ENCODE data around the gene TADA3.
"Not testable (repeated sequence)": the region's sequence is repeated elsewhere in the genome, so short reads cannot be mapped to it uniquely, and the experiment has no call there.

The TADA3 gene

DNA sequence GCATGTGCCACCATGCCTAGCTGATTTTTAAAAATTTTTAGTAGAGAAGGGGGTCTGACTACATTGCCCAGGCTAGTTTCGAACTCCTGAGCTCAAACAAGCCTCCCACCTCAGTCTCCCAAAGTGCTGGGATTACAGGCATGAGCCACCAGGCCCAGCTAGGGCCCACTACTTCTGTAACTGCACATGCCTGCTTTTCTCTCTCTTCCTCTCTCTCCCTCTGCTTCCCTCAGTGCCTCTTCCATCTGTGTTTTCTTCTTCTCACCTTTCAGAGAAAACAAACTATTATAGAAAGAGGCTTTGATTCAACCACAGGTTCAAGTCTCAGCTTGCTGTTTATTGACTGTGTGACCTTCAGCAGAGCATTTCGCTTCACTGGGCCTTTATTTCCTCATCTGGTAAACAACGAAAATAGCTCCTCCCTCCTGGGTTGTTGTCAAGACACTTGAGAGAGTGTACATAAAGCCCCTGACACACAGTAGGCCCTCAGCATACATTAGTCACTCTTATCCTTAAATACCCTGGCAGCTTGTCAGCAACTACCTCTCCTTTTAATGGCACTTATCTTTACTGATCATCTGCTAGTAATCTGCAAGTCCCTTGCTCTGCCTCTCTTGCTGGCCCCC is 10.2 kb downstream of the TADA3 start:
- peak; percentile 41 for DNase-seq

GRCh38 chr3:9781551-9781950 is 10.7 kb downstream of the TADA3 start:
- no peak for DNase-seq

- DNase-seq: no peak
Observed at GRCh38 chr3:9780910-9781309, 11.4 kb downstream of the TADA3 start.

DNA sequence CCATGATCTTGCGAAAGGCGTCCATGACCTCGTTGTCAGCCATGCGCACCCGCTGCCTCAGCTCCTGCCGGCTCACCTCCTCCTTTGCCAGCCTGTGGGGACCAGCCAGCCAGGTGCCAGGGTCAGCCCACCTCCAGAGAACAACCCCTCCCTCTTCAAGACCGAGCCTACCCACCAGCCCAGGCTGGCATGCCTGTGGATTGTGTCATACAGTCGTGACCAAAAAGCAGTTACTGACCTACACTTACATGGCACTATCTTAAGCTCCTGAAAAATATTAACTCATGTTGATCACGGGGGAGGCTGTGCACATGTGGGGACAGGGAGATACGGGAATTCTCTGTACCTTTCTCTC is 11.8 kb downstream of the TADA3 start:
- peak; percentile 61 for DNase-seq

DNA sequence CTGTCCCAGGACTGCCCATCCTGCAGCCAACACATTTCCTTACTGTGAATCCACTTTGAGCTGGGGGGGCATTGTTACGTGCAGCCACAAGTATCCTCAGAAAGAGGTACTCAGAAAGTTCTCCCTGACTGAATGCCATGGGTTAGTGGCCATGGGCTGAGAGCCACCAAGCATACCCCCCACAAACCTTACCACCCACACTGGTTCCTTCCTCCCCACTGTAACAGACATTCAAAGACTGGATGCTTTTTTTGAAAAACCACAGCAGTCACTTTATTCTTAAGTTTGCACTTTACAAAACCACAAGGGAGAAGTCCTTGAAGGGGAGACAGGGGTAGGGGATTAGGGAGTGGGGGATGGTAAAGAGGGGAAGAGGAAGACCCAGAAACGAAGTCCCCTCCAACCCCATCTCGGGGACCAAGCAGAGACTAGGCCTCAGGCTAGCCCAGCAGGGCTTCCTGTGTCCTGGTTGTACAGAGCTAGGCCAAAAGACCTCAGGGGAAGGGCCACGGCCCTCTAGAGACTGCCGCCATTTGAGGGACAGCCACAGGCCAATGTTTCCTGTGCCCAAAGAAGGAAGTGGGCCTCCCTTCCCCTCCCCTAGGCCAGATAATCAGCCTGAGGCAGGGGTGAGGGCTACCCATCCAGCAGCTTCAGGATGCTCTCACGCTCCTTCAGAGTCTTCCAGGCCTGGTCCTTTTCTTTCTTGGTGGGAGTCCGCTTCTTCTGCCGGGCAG is 12.4 kb downstream of the TADA3 start:
- DNase-seq: peak; percentile 98

DNA sequence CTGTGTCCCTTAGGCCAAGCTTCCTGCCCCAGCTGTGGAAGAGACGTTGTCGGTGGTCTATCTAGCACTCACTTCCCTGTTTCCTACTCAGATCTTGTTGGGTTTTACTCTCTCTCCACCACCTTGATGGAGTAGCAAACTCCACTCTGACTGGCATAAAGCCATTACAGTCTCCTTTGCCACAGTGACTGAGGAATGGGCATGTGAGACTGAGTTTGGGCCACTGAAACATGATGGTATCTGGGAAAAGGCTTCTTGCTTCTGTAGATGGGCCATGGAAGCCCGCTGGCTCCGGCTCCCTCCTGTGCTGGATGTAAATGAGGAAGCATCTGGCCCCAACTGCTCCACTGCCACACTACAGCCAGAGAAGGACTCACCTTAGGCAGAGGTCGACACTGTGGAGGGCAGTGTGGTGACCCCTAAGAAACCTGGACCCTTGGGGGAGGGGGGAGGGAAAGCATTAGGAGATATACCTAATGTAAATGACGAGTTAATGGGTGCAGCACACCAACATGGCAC is 13.1 kb downstream of the TADA3 start:
- DNase-seq: peak; percentile 44

DNA sequence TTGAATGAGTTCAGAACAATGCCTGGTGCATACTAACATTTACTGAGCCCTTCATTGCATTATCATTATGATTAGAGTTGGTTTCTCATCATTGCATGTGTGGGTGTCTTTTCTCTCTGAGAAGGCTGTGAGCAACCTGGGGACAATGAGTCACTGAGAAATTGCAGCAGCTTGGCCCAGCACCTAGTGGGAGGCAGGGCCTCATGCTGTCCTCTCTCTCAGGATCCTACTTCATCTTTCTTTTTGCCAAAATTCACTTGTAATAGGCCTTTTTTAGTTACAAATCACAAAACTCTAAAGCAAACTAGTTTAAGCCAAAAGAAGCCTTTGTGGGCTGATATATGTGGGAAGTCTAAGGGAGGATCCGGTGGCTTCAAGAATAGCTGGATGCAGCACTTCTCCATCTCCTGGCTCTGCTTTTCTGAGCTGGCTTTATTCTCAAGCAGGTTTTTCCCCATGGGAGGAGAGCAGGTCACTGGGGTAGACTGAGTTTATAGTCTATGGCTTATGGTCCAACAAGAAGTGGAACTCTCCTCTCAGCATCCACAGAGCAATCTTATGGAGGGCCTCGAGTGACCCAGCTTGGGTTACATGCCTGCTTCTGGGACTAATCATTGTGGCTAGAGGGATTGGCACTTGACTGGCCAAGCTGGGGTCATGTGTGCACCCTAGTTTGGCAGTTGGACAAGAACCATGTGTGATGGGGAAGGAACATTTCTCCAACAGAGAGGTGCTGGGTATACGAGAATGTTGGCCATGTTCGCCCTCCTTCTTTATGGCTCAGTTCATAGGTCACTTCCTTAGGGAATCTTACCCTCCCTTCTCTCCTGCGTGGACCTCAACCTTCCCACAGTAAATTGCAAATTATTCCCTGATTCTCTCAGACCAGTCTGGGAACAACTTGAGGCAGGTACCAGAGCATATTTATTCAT is 13.9 kb downstream of the TADA3 start:
- peak; percentile 48 for DNase-seq

- DNase-seq: no peak
Observed at GRCh38 chr3:9777694-9778021, 14.6 kb downstream of the TADA3 start.

- DNase-seq: no peak
Observed at GRCh38 chr3:9776896-9777693, 15.2 kb downstream of the TADA3 start.

- DNase-seq: not testable (repeated sequence)
Observed at GRCh38 chr3:9771007-9771406, 21.3 kb downstream of the TADA3 start.

DNA sequence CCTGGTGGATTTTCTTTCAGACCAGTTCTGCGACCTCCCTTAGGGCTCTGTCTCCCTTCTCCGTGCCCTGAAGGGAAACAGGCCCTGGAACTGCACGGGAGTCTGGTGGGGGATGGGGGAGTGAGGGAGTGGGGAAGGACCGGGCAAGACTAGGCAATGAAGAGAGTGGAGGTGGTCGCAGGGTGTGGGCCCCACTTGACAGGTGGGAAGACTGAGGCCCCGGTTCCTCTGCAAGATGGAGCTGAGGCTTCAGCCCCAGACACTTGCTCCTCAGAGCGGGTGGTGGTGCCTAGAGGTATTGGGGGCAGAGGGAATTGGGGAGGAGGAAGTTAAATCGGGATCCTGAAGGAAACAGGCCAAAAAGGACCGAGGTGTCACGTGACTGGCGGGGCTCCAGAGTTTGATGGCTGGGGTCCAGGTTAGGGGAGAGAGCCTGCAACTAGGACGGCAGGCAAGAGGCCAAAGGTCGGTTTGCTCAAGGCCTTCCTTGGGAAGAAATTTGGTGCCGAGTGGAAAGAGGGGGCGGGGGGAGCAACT is 21.9 kb downstream of the TADA3 start:
- DNase-seq: no peak

- DNase-seq: no peak
Observed at GRCh38 chr3:9769426-9770275, 22.6 kb downstream of the TADA3 start, which contains the start of gene CAMK1. CAMK1 (minus strand) TSS chr3:9769947; CDS start chr3:9767749, 2,198 bp downstream.

DNA sequence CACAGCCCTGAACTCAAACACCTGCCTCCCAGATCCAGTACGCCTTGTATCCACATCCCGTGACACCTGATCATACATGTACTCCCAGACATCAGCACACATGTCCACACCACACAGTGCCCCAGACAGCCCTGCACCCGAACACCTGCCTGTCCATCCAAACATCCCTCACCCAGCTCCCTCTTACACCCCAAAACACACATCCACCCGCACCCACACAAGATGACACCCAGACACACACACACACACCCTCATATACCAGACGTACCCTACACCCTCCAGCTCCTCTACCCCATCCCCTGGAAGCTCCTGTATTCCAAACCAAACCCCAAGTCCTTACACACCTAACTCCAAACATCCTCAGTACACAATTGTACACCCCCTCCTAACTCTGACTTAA is 23.3 kb downstream of the TADA3 start:
- no peak for DNase-seq

- no peak for DNase-seq
Observed at GRCh38 chr3:9768141-9768775, 24.0 kb downstream of the TADA3 start.

DNA sequence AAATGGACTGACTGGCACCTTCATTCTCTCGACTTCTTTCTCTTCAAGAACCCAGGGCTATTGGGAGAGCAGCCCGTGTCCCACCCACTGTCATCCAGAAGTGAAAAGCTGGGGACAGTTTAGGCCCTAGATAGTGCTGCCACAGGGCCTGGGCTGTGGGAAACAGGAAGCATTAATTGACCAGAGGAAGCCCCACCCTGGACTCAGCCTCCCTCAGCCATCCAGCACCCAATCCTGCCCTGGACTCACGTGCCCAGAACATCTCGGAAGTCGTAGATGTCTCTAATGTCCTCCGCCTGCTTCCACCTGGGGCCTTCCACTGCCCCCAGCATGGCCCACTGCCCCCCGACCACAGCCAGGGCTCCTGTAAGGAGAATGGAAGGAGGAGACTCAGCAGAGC is 24.9 kb downstream of the TADA3 start:
- no peak for DNase-seq

GRCh38 chr3:9765865-9766264 is 26.4 kb downstream of the TADA3 start:
- peak; percentile 20 for DNase-seq

- DNase-seq: no peak
Observed at GRCh38 chr3:9762871-9763270, 29.4 kb downstream of the TADA3 start.

DNA sequence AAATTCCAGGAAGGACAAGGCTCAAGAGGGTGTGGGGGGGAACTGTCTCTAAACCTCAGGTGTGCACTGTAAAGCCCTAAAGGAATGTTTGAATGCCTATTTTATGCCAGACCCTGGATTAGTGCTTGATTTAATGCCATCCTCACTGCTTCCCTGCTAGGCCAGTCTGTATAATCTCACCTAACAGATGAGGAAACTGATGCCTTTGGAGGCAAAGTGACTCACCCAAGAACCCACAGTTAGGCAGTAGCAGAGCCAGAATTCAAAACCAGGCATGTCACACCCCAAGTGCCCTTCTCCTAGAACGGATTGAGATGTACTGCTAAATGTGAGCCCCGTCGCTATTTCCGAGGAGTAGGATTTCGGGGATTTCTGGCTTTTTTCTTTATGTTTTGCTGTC is 30.4 kb downstream of the TADA3 start:
- DNase-seq: no peak

DNA sequence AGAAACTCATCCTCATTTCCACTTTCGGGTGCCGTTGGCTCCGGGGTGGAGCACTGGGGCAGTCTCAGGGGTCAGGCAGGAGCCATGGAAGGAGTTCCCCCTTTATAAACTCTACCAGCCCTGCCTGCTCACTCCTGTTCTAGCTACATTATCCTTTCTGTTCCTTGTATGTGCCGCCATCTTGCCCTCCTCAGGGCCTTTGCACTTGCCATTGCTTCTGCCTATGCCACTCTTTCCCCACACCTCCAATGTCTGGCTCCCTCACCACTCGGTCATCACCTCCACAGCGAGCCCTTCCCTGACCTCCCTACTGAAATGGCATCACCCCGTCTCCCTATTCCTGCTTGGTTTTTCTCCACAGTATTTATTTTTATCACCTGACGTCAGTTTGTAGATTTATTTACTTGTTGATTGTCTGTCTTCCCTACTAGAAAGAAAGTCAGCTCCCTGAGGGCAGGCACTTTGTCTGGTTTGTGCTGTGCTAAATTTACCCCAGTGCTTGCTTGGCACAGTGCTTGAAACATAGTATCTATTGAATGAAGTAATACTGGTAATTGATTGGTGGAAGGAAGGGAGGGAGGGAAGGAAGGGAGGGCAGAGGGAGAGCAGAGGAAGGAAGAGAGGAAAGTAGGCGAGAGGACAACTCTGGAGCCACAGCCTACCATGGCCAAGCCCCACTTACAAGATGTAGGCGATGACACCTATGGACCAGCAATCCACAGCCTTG is 31.3 kb downstream of the TADA3 start:
- DNase-seq: no peak

- DNase-seq: no peak
Observed at GRCh38 chr3:9757427-9757826, 34.8 kb downstream of the TADA3 start.
